HUDEP-2 (cell line): ENCODE results near the gene PAK3.

Source experiments
- DNase-seq, 76 experiments: peaks; one replicate each; lab custom pipeline; 2025; ENCODE audit not compliant: unreplicated experiment in 76 of 76; lab: John Stamatoyannopoulos, UW

PAK3 gene

GRCh38 chrX:111257733-111258132 lies 161.7 kb downstream of the PAK3 start:
- no peak for DNase-seq

- DNase-seq, result no peak
These were observed 163.6 kb downstream of the PAK3 start for GRCh38 chrX:111259559-111259958.

DNA sequence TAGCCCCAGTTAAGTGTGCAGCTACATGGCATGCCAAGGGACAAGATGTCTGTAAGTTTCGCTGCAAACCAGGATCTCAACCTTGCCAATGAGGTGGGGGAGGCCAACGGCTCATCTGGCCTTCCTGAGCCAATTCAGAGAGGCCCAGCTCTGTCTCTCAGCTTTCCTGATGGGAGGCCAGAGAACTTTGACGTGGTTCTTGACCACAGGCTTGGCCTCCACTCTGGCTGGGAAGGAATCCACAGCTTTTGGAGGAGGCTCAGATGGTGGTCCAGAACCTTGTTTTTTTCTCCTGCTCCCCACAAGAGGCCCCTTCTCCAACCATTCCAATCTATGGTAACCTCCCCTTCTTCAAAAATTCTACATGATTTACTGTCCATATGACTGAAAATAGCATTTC lies 164.5 kb downstream of the PAK3 start:
- DNase-seq, result no peak

- DNase-seq, result no peak
These were observed 166.1 kb downstream of the PAK3 start for GRCh38 chrX:111262086-111262485.

GRCh38 chrX:111264385-111264784 lies 168.4 kb downstream of the PAK3 start:
- DNase-seq, result no peak

DNA sequence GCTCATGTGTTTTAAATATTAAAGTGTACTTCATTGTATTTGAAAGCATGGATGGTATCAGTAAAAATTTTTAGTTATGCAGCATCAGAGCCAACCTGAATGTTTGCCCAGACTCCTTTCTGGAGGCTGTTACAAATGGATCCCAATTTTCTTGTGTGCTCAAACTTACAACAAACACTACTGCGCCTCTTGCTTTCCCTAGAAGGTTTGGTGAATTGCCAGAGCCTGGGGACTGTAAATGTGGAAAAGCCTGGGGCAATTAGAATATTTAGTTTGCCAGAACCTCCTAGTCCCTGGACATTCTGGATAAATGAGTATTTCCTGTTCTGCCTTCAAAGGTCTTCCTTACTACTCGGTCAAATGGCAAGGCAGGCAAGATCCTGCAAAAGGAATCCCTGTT lies 169.5 kb downstream of the PAK3 start:
- DNase-seq, result no peak

DNA sequence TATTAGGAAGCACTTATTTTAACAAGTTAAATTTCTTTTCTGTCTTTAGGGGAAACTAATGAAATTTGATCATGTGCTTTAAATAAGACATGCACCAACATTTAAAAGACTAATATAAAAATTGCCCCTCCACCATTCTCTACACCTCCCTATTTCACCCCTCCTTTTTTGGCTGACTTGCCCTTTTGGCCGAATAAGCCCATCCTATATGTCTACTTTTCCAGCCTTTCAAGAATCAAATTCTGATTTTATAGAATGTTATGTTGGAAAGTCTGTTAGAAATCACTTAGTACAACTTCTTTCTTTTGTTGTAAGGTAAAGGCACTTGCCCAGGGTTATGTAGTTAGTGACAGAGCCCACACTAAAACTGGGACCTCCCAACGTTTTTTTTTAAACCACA lies 172.5 kb downstream of the PAK3 start:
- DNase-seq, result no peak

DNA sequence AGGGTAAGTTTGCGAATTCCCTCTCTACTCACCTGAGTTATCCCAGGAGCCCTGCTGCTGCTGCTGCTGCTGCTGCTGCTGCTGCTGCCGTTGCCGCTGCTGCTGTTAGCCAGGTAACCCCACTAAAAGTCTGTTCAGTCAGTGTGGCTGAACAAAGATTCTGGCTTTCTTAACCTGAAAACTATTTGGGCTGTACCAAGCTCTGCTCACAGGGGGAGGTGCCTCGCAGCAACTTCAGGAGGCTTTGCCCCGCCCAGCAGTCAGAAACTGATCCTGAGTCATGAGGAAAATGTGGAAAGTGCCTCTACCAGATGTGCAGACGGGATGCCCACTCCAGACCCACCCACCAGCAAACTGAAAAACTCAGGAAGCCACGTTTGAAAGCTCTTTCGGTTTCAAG lies 174.3 kb downstream of the PAK3 start, which contains the start of gene CAPN6:
CAPN6 (minus strand) TSS at position 145 of the 400 bp plus-strand sequence. CDS start 6,547 bp downstream, outside the sequence.
- no peak for DNase-seq
